ENCODE measurements around the gene UVRAG. TPM values are rescaled to one million over a fixed set of nuclear protein-coding genes. Genes with fewer than 3 reads are reported as not detected.

The UVRAG gene
- total RNA-seq, 6 donors from 2014 or later = 23.3 to 72.3 (median 28.5) TPM

GRCh38 chr11:75924966-75925784 is 110.2 kb downstream of the UVRAG start:
- peak in 1 of 2 donors; percentile 60 for ATAC-seq (ENCODE audit: low FRiP score in 2 of 2)
- no peaks in the 10 kb centered on the region for H3K36me3 ChIP-seq
- no peak overlapping the region for H3K27ac ChIP-seq
- no peaks in the 10 kb centered on the region for H3K9me3 ChIP-seq
- DNase-seq = no peak
- no peak overlapping the region for H3K4me3 ChIP-seq
- TF ChIP-seq EP300 (IDR thresholded peaks at IDR 0.05) = no peak
- TF ChIP-seq POLR2A (IDR thresholded peaks at IDR 0.05) = no peak
- no peak for TF ChIP-seq CTCF (IDR thresholded peaks at IDR 0.05)
- no peak for TF ChIP-seq POLR2AphosphoS5 (IDR thresholded peaks at IDR 0.05)
- 62 to 78% methylated on average over 6 of the region's 6 CpGs for WGBS, 2 donors
- no peaks in the 10 kb centered on the region for H3K27me3 ChIP-seq
- peaks cover 0 to 7% (median 4%) of the 10 kb centered on the region in 4 donors for H3K4me1 ChIP-seq

- Histone ChIP-seq H3K9me3 (no peaks in the 10 kb centered on the region), H3K27me3 (no peaks in the 10 kb centered on the region), H3K36me3 (no peaks in the 10 kb centered on the region), H3K4me3 (no peak overlapping the region), H3K4me1 (peaks cover 0 to 7% (median 4%) of the 10 kb centered on the region in 4 donors), H3K27ac (no peak overlapping the region)
- no peak for DNase-seq
- TF ChIP-seq EP300 (IDR thresholded peaks at IDR 0.05) (no peak), CTCF (IDR thresholded peaks at IDR 0.05) (no peak), POLR2AphosphoS5 (IDR thresholded peaks at IDR 0.05) (no peak), POLR2A (IDR thresholded peaks at IDR 0.05) (no peak)
- ATAC-seq (ENCODE audit: low FRiP score in 2 of 2) = no peak
- 94 to 95% methylated on average over 1 of the region's 1 CpG for WGBS, 2 donors
Observed at GRCh38 chr11:75925785-75926164, 110.8 kb downstream of the UVRAG start.

GRCh38 chr11:75929706-75930105 is 114.7 kb downstream of the UVRAG start:
- no peak for ATAC-seq (ENCODE audit: low FRiP score in 2 of 2)
- WGBS, 2 donors = 93 to 94% methylated on average over 4 of the region's 4 CpGs

GRCh38 chr11:75930534-75930933 is 115.5 kb downstream of the UVRAG start:
- H3K9me3 ChIP-seq = no peaks in the 10 kb centered on the region
- TF ChIP-seq POLR2A (IDR thresholded peaks at IDR 0.05) (no peak), CTCF (IDR thresholded peaks at IDR 0.05) (no peak), POLR2AphosphoS5 (IDR thresholded peaks at IDR 0.05) (no peak), EP300 (IDR thresholded peaks at IDR 0.05) (no peak)
- ATAC-seq (ENCODE audit: low FRiP score in 2 of 2) (no peak), DNase-seq (no peak)
- H3K4me1 ChIP-seq = peaks cover 0 to 7% (median 2%) of the 10 kb centered on the region in 4 donors
- H3K27me3 ChIP-seq = no peaks in the 10 kb centered on the region
- 78 to 86% methylated on average over 5 of the region's 5 CpGs for WGBS, 2 donors
- no peak overlapping the region for H3K27ac ChIP-seq
- no peak overlapping the region for H3K4me3 ChIP-seq
- H3K36me3 ChIP-seq = no peaks in the 10 kb centered on the region

More at GRCh38 chr11:75929706-75930105, 114.7 kb downstream of the UVRAG start:
- no peaks in the 10 kb centered on the region for H3K36me3 ChIP-seq
- no peaks in the 10 kb centered on the region for H3K9me3 ChIP-seq
- no peaks in the 10 kb centered on the region for H3K27me3 ChIP-seq
- no peak overlapping the region for H3K4me3 ChIP-seq
- no peak for DNase-seq
- no peak for TF ChIP-seq EP300 (IDR thresholded peaks at IDR 0.05)
- no peak for TF ChIP-seq POLR2A (IDR thresholded peaks at IDR 0.05)
- TF ChIP-seq POLR2AphosphoS5 (IDR thresholded peaks at IDR 0.05) = no peak
- no peak for TF ChIP-seq CTCF (IDR thresholded peaks at IDR 0.05)
- peaks cover 0 to 7% (median 2%) of the 10 kb centered on the region in 4 donors for H3K4me1 ChIP-seq
- H3K27ac ChIP-seq = no peak overlapping the region

Measured in upper lobe of left lung (tissue), 6 donors.